Stimulated activated CD4-positive, alpha-beta T cell treated with anti-CD3 and anti-CD28 coated beads, Interleukin-1b, Interleukin-23, amount 100 ng/mL, for 1 hour (primary cell): ENCODE results near the gene ZBTB34.
"Not testable (repeated sequence)": the region's sequence is repeated elsewhere in the genome, so short reads cannot be mapped to it uniquely, and the experiment has no call there.

Source experiments
- DNase-seq, 2 donors: peaks; one replicate each; pipeline ENCODE4 v3.0.0-alpha.2; 2020; ENCODE audit warnings: low read depth in 2 of 2

The ZBTB34 gene

GRCh38 chr9:126860077-126860756, at the start of gene ZBTB34:
ZBTB34 (plus strand) TSS chr9:126860639; CDS start chr9:126879400, 18,761 bp downstream.
- DNase-seq: peak; percentile 47 to 68

GRCh38 chr9:126813072-126813471, 47.4 kb upstream of the ZBTB34 start:
- DNase-seq: no peak

GRCh38 chr9:126814091-126814490, 46.3 kb upstream of the ZBTB34 start:
- DNase-seq: no peak

GRCh38 chr9:126817615-126818014, 42.8 kb upstream of the ZBTB34 start:
- not testable (repeated sequence) for DNase-seq

GRCh38 chr9:126818482-126818881, 42.0 kb upstream of the ZBTB34 start:
- no peak for DNase-seq

- no peak for DNase-seq
These were observed 41.0 kb upstream of the ZBTB34 start for GRCh38 chr9:126819482-126819881.

GRCh38 chr9:126822278-126822677, 38.2 kb upstream of the ZBTB34 start:
- DNase-seq: no peak

GRCh38 chr9:126822873-126823272, 37.6 kb upstream of the ZBTB34 start:
- DNase-seq: no peak

- not testable (repeated sequence) for DNase-seq
These were observed 36.4 kb upstream of the ZBTB34 start for GRCh38 chr9:126824052-126824451.

- DNase-seq: no peak
These were observed 33.2 kb upstream of the ZBTB34 start for GRCh38 chr9:126827227-126827626.

- DNase-seq: no peak
These were observed 31.4 kb upstream of the ZBTB34 start for GRCh38 chr9:126829035-126829434.

GRCh38 chr9:126830827-126831226, 29.6 kb upstream of the ZBTB34 start:
- no peak for DNase-seq

GRCh38 chr9:126832440-126832839, 28.0 kb upstream of the ZBTB34 start:
- DNase-seq: no peak

GRCh38 chr9:126833020-126833419, 27.4 kb upstream of the ZBTB34 start:
- no peak for DNase-seq

GRCh38 chr9:126833710-126834345, 26.6 kb upstream of the ZBTB34 start:
- DNase-seq: no peak

- no peak for DNase-seq
These were observed 25.8 kb upstream of the ZBTB34 start for GRCh38 chr9:126834672-126835071.

GRCh38 chr9:126836216-126836615, 24.2 kb upstream of the ZBTB34 start:
- no peak for DNase-seq

GRCh38 chr9:126838055-126838811, 22.2 kb upstream of the ZBTB34 start:
- no peak for DNase-seq

GRCh38 chr9:126838895-126839294, 21.5 kb upstream of the ZBTB34 start:
- DNase-seq: no peak

- no peak for DNase-seq
These were observed 21.1 kb upstream of the ZBTB34 start for GRCh38 chr9:126839301-126839700.

GRCh38 chr9:126842220-126842842, 18.1 kb upstream of the ZBTB34 start:
- DNase-seq: no peak
